ACC112 (cell line): ENCODE results near the gene KIF9.
"Not testable (repeated sequence)": the region's sequence is repeated elsewhere in the genome, so short reads cannot be mapped to it uniquely, and the experiment has no call there.

Source experiments
- H2AFZ ChIP-seq: fragments of 200-600 bp; sonication (generic); one replicate; pipeline ENCODE4 v1.6.0; 2017; ENCODE audit warnings: antibody characterized with exemption, low read length; ENCODE audit not compliant: unreplicated experiment
- H3K27ac ChIP-seq: fragments of 200-600 bp; sonication (generic); 2 replicates; pipeline ENCODE4 v1.5.1; 2014; ENCODE audit warnings: low read depth, mild to moderate bottlenecking, antibody characterized with exemption, low read length, moderate library complexity
- H3K27me3 ChIP-seq: fragments of 200-600 bp; sonication (generic); 2 replicates; pipeline ENCODE4 v1.6.1; 2014; ENCODE audit warnings: mild to moderate bottlenecking, antibody characterized with exemption, low read length, moderate library complexity, mixed read lengths; ENCODE audit not compliant: insufficient read depth
- H3K36me3 ChIP-seq: fragments of 200-600 bp; sonication (generic); 2 replicates; pipeline ENCODE4 v1.6.1; 2016; ENCODE audit warnings: mild to moderate bottlenecking, antibody characterized with exemption, low read length, moderate library complexity, mixed read lengths; ENCODE audit not compliant: insufficient read depth
- H3K4me1 ChIP-seq: fragments of 200-600 bp; sonication (generic); one replicate; pipeline ENCODE4 v1.6.1; 2016; ENCODE audit warnings: low read length, mixed read lengths; ENCODE audit not compliant: insufficient read depth, unreplicated experiment, control insufficient read depth
- H3K4me3 ChIP-seq: fragments of 200-600 bp; sonication (generic); 2 replicates; pipeline ENCODE4 v1.5.1; 2014; ENCODE audit warnings: mild to moderate bottlenecking, low read depth, low read length
- H3K79me2 ChIP-seq: fragments of 200-600 bp; sonication (generic); one replicate; pipeline ENCODE4 v1.6.0; 2016; ENCODE audit warnings: low read length; ENCODE audit not compliant: control insufficient read depth, unreplicated experiment, insufficient read depth

The KIF9 gene

GRCh38 chr3:47270526-47270925 lies 12.1 kb downstream of the KIF9 start:
- Histone ChIP-seq H3K27ac (no peak overlapping the region), H2AFZ (no peak overlapping the region), H3K4me3 (no peak overlapping the region), H3K79me2 (no peaks in the 10 kb centered on the region), H3K27me3 (no peaks in the 10 kb centered on the region), H3K4me1 (peaks cover 13% of the 10 kb centered on the region), H3K36me3 (no peaks in the 10 kb centered on the region)

- H3K27ac ChIP-seq: no peak overlapping the region
- no peak overlapping the region for H3K4me3 ChIP-seq
- H3K79me2 ChIP-seq: no peaks in the 10 kb centered on the region
- H3K36me3 ChIP-seq: no peaks in the 10 kb centered on the region
- peaks cover 13% of the 10 kb centered on the region for H3K4me1 ChIP-seq
- no peaks in the 10 kb centered on the region for H3K27me3 ChIP-seq
- H2AFZ ChIP-seq: no peak overlapping the region
These were observed 15.1 kb downstream of the KIF9 start for GRCh38 chr3:47267490-47267824.

DNA sequence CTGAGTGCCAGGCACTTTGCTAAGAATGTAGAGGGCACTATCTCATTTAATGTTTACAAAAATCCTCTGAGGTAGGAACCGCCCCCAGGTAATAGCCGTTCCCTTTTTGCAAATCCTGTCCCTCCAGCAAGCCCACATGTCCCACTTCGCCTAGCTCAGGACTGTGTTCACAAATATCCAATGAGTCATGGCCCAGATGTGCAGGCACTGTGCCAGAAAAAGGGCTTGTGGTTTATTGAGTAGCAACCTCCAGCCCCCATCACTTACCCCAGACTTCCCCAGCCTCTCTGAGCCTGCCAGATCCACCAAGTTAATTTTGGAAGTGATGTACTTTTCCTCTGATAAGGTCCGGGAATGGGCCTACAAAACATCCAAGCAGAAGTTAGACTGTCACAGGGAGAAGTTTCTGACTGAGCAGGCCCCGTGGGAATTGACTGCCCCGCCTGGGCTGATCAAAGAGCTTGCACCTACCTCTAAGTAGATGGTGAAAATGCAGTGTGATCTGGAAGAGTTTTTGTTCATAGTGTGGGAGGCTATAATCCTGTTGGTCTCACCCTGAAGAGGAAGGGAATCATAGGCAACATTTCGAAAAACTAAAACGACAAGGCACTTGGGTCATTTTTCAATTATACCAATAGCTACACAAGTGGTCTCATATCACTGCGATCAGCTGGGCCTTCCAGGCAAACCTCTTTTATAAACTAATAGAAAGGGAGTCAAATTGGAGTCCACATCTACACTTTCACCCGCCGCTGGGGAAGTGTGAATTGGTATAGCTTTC lies 15.7 kb downstream of the KIF9 start:
- no peak overlapping the region for H3K4me3 ChIP-seq
- no peak overlapping the region for H2AFZ ChIP-seq
- peaks cover 13% of the 10 kb centered on the region for H3K4me1 ChIP-seq
- no peaks in the 10 kb centered on the region for H3K27me3 ChIP-seq
- no peaks in the 10 kb centered on the region for H3K36me3 ChIP-seq
- H3K27ac ChIP-seq: no peak overlapping the region
- no peaks in the 10 kb centered on the region for H3K79me2 ChIP-seq

DNA sequence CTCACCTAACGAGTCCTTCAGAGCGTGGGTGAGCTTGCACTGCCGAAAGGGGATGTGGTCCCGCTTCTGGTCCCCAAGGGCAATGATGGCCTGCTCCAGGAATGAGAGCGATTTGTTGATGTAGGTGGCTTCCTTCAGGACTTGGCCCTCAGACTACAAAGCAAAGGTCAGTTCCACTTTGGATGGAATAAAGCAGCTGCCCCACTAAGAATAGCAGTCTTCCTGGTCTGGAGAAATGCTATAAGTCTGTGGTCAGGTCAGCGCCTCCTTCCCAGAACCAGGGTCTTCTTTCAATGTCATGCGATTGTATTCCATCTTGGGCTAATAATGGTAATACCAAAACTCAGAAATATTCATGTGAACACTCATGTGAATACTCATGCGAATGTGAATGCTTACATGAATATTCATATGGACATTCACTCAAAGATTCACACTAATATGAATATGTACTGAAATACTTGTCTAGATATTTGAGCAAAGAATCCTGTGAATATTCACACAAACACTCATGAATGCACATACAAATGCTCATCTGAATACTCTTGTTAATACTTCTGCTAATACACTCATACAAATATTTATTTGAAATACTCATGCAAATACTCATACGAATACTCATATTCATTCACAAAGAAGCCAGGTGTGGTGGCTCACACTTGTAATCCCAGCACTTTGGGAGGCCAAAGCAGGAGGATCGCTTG lies 16.7 kb downstream of the KIF9 start:
- Histone ChIP-seq H3K4me1 (peaks cover 13% of the 10 kb centered on the region), H3K27me3 (no peaks in the 10 kb centered on the region)

GRCh38 chr3:47265008-47265407 lies 17.6 kb downstream of the KIF9 start:
- no peak overlapping the region for H3K27ac ChIP-seq

More for the DNA sequence above, 16.7 kb downstream of the KIF9 start:
- Histone ChIP-seq H3K36me3 (no peaks in the 10 kb centered on the region), H2AFZ (no peak overlapping the region), H3K4me3 (no peak overlapping the region), H3K79me2 (no peaks in the 10 kb centered on the region), H3K27ac (no peak overlapping the region)

GRCh38 chr3:47261301-47261700 lies 21.3 kb downstream of the KIF9 start:
- Histone ChIP-seq H3K36me3 (no peaks in the 10 kb centered on the region), H3K4me3 (no peak overlapping the region), H3K27me3 (no peaks in the 10 kb centered on the region), H2AFZ (no peak overlapping the region), H3K79me2 (no peaks in the 10 kb centered on the region), H3K27ac (no peak overlapping the region), H3K4me1 (peaks cover 2% of the 10 kb centered on the region)

More at GRCh38 chr3:47265008-47265407, 17.6 kb downstream of the KIF9 start:
- Histone ChIP-seq H3K27me3 (no peaks in the 10 kb centered on the region), H3K36me3 (no peaks in the 10 kb centered on the region), H3K79me2 (no peaks in the 10 kb centered on the region), H2AFZ (no peak overlapping the region), H3K4me3 (no peak overlapping the region), H3K4me1 (peaks cover 13% of the 10 kb centered on the region)

- no peak overlapping the region for H3K27ac ChIP-seq
- no peaks in the 10 kb centered on the region for H3K79me2 ChIP-seq
- H3K4me1 ChIP-seq: no peaks in the 10 kb centered on the region
These were observed 22.0 kb downstream of the KIF9 start for GRCh38 chr3:47260605-47261004.

DNA sequence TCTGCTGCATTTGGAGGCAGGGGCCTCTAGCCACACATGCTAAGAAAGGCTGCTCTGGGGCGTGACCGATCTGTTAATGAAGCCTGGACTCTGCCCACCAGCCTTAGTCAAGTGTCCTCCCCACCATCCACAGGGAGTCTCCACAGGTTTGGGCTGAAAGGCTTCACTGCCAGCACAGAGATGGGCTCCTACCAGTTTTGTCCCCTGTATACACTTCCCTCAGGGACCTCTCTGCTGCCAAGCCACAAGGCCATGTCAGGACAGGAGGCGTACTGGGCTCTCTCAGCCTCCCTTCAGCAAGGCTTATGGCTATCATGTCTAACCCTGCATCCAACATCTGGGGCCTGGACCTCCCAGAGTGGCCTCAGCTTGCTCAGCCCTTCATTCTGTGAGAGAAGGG lies 23.5 kb downstream of the KIF9 start:
- no peak overlapping the region for H3K27ac ChIP-seq

More at GRCh38 chr3:47260605-47261004, 22.0 kb downstream of the KIF9 start:
- H3K27me3 ChIP-seq: no peaks in the 10 kb centered on the region
- H3K36me3 ChIP-seq: no peaks in the 10 kb centered on the region
- H2AFZ ChIP-seq: no peak overlapping the region
- H3K4me3 ChIP-seq: no peak overlapping the region

DNA sequence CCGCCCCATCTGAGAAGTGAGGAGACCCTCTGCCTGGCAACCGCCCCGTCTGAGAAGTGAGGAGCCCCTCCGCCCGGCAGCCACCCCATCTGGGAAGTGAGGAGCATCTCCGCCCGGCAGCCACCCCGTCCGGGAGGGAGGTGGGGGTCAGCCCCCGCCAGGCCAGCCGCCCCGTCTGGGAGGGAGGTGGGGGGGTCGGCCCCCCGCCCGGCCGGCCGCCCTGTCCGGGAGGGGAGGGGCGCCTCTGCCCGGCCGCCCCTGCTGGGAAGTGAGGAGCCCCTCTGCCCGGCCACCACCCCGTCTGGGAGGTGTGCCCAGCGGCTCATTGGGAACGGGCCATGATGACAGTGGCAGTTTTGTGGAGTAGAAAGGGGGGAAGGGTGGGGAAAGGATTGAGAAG lies 26.3 kb downstream of the KIF9 start:
- H3K4me3 ChIP-seq, H2AFZ ChIP-seq, H3K4me1 ChIP-seq, H3K36me3 ChIP-seq, H3K27ac ChIP-seq, H3K27me3 ChIP-seq, H3K79me2 ChIP-seq: not testable (repeated sequence)

More for the DNA sequence above, 23.5 kb downstream of the KIF9 start:
- Histone ChIP-seq H2AFZ (no peak overlapping the region), H3K27me3 (no peaks in the 10 kb centered on the region), H3K36me3 (no peaks in the 10 kb centered on the region), H3K79me2 (no peaks in the 10 kb centered on the region), H3K4me1 (no peaks in the 10 kb centered on the region), H3K4me3 (no peak overlapping the region)

- Histone ChIP-seq H3K4me1 (no peaks in the 10 kb centered on the region), H3K36me3 (no peaks in the 10 kb centered on the region), H3K79me2 (no peaks in the 10 kb centered on the region), H3K27me3 (no peaks in the 10 kb centered on the region), H3K4me3 (no peak overlapping the region), H2AFZ (no peak overlapping the region), H3K27ac (no peak overlapping the region)
These were observed 30.9 kb downstream of the KIF9 start for GRCh38 chr3:47251689-47252088.

GRCh38 chr3:47251085-47251484 lies 31.5 kb downstream of the KIF9 start:
- not testable (repeated sequence) for H3K4me1 ChIP-seq, H3K79me2 ChIP-seq, H2AFZ ChIP-seq, H3K4me3 ChIP-seq, H3K27me3 ChIP-seq, H3K36me3 ChIP-seq, H3K27ac ChIP-seq
